HFF-Myc (cell line): Measurements from ENCODE around the gene ABLIM2.

ENCODE experiments used
- DNase-seq: peaks from one replicate; pipeline ENCODE4 v3.0.0-alpha.2; 2011; ENCODE audit warnings: low read depth; ENCODE audit errors: extremely low read depth
- H3K4me3 ChIP-seq: replicated peaks from 2 replicates; pipeline ENCODE4 v1.5.1; 2011; ENCODE audit warnings: low read depth, mild to moderate bottlenecking, control low read depth, low read length
- CTCF ChIP-seq: IDR thresholded peaks from 2 replicates; pipeline ENCODE4 v1.5.1; 2012; ENCODE audit warnings: mild to moderate bottlenecking, low read depth, low read length, control low read depth; ENCODE audit errors: missing control alignments

ABLIM2 gene

DNA sequence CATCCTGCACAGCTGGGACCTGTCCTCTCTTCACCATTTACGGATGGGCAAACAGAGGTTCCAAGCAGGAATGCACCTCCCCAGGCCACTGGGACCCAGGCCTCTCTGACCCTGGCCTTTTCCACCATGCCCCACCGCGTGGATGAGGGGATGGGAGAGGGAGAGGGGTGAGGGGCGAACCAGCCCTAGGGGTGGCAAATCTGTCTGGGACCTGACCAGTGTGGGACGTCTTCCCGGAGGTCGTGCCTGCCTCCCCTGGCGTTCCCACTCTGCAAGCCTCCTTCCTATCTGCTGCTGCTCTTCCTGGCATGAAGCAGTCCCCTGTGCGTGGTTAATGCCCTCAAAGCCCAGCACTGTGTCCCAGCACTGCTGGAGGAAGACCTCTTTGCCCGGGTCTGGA lies 35.9 kb downstream of the ABLIM2 start:
- no peak for DNase-seq
- no peak for TF ChIP-seq CTCF
- no peak overlapping the region for H3K4me3 ChIP-seq

GRCh38 chr4:8121292-8122015 lies 37.2 kb downstream of the ABLIM2 start:
- H3K4me3 ChIP-seq: no peak overlapping the region
- DNase-seq: no peak
- TF ChIP-seq CTCF: no peak

GRCh38 chr4:8120501-8120900 lies 38.1 kb downstream of the ABLIM2 start:
- no peak for DNase-seq
- no peak overlapping the region for H3K4me3 ChIP-seq
- no peak for TF ChIP-seq CTCF

DNA sequence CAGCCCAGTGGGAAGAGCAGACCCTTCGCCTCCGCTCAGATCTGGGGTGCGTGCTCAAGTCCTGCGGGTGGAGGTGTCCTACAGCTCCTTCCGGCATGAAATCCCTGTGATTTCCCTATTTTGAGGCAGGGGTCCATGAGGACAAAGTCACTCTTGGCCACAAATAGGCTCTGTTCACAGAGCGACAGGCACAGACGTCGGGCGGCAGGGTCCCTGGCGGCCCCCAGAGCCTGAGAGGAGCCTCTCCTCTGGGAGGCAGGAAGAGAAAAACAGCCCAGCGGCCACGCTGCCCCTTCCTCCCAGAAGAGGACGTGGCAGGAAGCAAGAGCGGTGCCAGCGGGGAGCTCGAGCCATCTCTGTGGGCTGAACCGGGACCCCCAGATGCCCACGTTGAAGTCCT lies 38.7 kb downstream of the ABLIM2 start:
- no peak for DNase-seq
- TF ChIP-seq CTCF: no peak
- no peak overlapping the region for H3K4me3 ChIP-seq

DNA sequence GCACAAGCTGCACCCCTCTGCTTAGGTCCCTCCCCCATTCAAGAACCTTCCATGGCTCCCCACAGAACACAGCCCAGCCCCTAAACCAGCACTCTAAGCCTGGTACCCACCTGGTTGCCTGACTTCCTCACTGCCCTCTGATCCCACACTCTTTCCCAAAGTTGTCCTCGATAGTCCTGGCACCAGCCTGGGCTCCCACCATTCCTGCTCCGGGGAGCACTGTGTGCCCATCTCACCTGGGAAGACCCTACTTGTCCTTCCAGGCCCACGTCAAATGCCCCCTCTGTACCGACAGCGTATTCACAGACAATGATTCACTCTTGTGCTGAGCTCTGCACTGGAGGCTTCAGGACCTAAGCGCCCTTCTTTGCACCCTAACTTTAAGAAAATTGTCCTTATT lies 40.1 kb downstream of the ABLIM2 start:
- H3K4me3 ChIP-seq: no peak overlapping the region
- no peak for DNase-seq
- no peak for TF ChIP-seq CTCF

- H3K4me3 ChIP-seq: no peak overlapping the region
- TF ChIP-seq CTCF: no peak
- no peak for DNase-seq
These were observed 40.6 kb downstream of the ABLIM2 start for GRCh38 chr4:8118035-8118434.

- no peak for DNase-seq
These were observed 41.3 kb downstream of the ABLIM2 start for GRCh38 chr4:8117278-8117682.

More at GRCh38 chr4:8117278-8117682, 41.3 kb downstream of the ABLIM2 start:
- TF ChIP-seq CTCF: no peak
- H3K4me3 ChIP-seq: no peak overlapping the region
